Neural crest cell (in vitro differentiated cells): ENCODE data around the gene MLYCD. TPM values are rescaled to one million over a fixed set of nuclear protein-coding genes. Genes with fewer than 3 reads are reported as not detected.

ENCODE experiments used
- DNase-seq: peaks from one replicate; pipeline ENCODE4 v3.0.0; 2021; ENCODE audit warnings: low read depth, mixed read lengths, low spot score
- H3K27ac Mint-ChIP-seq: one replicate; pipeline ENCODE4 v1.8.0; 2021; ENCODE audit warnings: mild to moderate bottlenecking, mixed read lengths; ENCODE audit not compliant: unreplicated experiment
- H3K27me3 Mint-ChIP-seq: 2 replicates; pipeline ENCODE4 v1.8.0; 2021; ENCODE audit warnings: low read depth, mild to moderate bottlenecking, mixed read lengths
- H3K36me3 Mint-ChIP-seq: 2 replicates; pipeline ENCODE4 v1.8.0; 2021; ENCODE audit warnings: low read depth, mild to moderate bottlenecking, mixed read lengths
- H3K4me1 Mint-ChIP-seq: 2 replicates; pipeline ENCODE4 v1.8.0; 2021; ENCODE audit warnings: mixed read lengths
- H3K4me3 Mint-ChIP-seq: one replicate; pipeline ENCODE4 v1.8.0; 2021; ENCODE audit warnings: mild to moderate bottlenecking, mixed read lengths
- H3K9me3 Mint-ChIP-seq: 2 replicates; pipeline ENCODE4 v1.8.0; 2021; ENCODE audit warnings: mixed read lengths
- total RNA-seq: library from RNA; stranded (reverse); gene quantifications from 2 replicates; pipeline ENCODE4 v1.2.1, GENCODE V29; 2021
- TF ChIP-seq, protein P1 (sequence below): fragments of 200-600 bp; sonication (generic); conservative IDR thresholded peaks from 2 replicates; pipeline ENCODE4 v1.5.0; 2021; ENCODE audit warnings: antibody characterized with exemption, mild to moderate bottlenecking

MLYCD gene
- total RNA-seq, 1 donor from 2014 or later: 5.2 TPM

GRCh38 chr16:83930730-83931500 is 32.0 kb downstream of the MLYCD start:
- TF ChIP-seq, protein P1, sequence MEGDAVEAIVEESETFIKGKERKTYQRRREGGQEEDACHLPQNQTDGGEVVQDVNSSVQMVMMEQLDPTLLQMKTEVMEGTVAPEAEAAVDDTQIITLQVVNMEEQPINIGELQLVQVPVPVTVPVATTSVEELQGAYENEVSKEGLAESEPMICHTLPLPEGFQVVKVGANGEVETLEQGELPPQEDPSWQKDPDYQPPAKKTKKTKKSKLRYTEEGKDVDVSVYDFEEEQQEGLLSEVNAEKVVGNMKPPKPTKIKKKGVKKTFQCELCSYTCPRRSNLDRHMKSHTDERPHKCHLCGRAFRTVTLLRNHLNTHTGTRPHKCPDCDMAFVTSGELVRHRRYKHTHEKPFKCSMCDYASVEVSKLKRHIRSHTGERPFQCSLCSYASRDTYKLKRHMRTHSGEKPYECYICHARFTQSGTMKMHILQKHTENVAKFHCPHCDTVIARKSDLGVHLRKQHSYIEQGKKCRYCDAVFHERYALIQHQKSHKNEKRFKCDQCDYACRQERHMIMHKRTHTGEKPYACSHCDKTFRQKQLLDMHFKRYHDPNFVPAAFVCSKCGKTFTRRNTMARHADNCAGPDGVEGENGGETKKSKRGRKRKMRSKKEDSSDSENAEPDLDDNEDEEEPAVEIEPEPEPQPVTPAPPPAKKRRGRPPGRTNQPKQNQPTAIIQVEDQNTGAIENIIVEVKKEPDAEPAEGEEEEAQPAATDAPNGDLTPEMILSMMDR: no peak
- Mint-ChIP-seq H3K27me3 (no peaks in the 10 kb centered on the region), H3K9me3 (no peaks in the 10 kb centered on the region), H3K4me3 (no peak overlapping the region), H3K4me1 (peaks cover 14% of the 10 kb centered on the region), H3K36me3 (no peaks in the 10 kb centered on the region), H3K27ac (no peak overlapping the region)
- no peak for DNase-seq

DNA sequence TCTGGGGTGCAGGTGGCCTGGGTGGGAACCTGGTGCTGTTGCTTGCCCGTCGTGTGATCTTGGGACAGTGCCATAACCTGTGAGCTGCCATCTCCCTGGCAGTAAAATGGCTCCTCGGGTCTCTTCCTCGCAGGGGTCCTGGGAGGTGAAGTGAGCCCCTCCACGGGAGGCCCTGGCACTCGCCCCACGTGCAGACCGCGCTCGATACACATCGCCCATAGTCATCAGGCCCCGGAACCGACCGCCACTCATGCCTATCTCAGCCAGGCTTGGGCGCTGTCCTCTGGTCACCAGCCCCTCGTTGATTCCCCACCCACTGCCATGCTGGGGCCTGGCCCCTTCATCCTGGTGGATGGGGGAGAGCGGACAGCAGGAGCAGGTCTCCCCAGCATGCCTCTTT is 32.6 kb downstream of the MLYCD start:
- Mint-ChIP-seq H3K27ac (peak overlapping the region; percentile 67), H3K36me3 (no peaks in the 10 kb centered on the region), H3K27me3 (no peaks in the 10 kb centered on the region), H3K9me3 (no peaks in the 10 kb centered on the region), H3K4me3 (no peak overlapping the region), H3K4me1 (peaks cover 12% of the 10 kb centered on the region)
- TF ChIP-seq, protein P1: no peak
- no peak for DNase-seq

DNA sequence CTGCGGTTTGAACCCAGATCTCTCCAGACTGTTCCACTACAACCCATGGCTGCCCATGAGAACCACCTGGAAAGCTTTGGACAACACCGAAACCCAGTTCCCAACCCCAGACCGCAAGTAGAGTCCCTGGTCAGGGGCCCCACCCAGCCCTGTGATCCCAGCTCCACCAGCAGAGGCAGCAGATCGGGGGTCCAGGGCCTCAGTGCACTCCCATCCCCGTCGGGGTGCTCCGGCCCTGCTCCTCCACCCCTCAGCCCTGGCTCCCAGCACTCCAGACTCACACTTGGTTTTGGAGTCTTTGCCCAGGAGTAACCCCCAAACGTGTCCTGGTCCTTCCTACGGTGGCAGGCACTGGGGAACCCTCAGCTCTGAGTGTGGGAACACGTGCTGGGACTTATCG is 33.4 kb downstream of the MLYCD start:
- H3K27ac Mint-ChIP-seq: no peak overlapping the region
- DNase-seq: no peak
- no peak overlapping the region for H3K4me3 Mint-ChIP-seq
- no peaks in the 10 kb centered on the region for H3K9me3 Mint-ChIP-seq
- TF ChIP-seq, protein P1: no peak
- no peaks in the 10 kb centered on the region for H3K27me3 Mint-ChIP-seq
- peaks cover 9% of the 10 kb centered on the region for H3K4me1 Mint-ChIP-seq
- peaks cover 3% of the 10 kb centered on the region for H3K36me3 Mint-ChIP-seq

DNA sequence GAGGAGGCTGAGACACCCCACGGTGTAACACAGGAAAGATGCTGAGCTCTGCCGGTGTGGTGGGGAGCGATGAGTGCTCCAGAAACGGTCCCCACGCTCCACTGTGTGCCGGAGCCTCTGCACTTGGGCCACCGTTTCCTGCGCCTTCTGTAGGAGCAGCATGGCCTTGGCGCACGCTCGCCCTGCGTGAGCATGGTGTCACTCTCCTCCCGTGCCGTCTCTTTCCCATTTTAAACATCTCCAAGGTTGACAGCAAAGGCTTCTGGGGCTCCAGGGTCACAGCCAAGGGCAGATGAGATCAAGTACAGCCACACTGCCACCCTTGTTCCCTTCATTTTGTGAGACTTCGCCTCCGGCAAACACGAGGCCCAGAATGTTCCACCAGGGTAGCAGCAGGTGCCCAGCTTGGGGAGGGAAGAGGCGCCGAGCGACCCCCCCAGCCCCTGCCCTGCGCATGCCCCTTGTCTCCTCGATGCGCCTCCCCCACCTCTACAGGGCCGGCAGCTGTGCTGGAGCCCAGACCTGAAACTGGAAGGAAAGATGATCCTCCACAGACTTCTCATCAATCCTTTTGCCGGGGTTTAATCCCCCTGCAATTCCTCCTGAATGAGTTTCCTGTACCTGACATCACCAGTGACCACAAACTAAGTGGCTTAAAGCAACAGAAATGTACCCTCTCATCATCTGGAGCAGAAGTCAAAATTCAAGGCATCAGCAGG is 34.2 kb downstream of the MLYCD start:
- H3K9me3 Mint-ChIP-seq: no peaks in the 10 kb centered on the region
- peaks cover 3% of the 10 kb centered on the region for H3K36me3 Mint-ChIP-seq
- H3K4me3 Mint-ChIP-seq: no peak overlapping the region
- H3K4me1 Mint-ChIP-seq: peaks cover 9% of the 10 kb centered on the region
- H3K27ac Mint-ChIP-seq: no peak overlapping the region
- TF ChIP-seq, protein P1: no peak
- no peak for DNase-seq
- H3K27me3 Mint-ChIP-seq: no peaks in the 10 kb centered on the region

- H3K4me1 Mint-ChIP-seq: peaks cover 10% of the 10 kb centered on the region
- H3K27ac Mint-ChIP-seq: no peak overlapping the region
- DNase-seq: no peak
- H3K36me3 Mint-ChIP-seq: peaks cover 3% of the 10 kb centered on the region
- no peaks in the 10 kb centered on the region for H3K9me3 Mint-ChIP-seq
- TF ChIP-seq, protein P1: no peak
- H3K27me3 Mint-ChIP-seq: no peaks in the 10 kb centered on the region
- no peak overlapping the region for H3K4me3 Mint-ChIP-seq
These were observed 35.2 kb downstream of the MLYCD start for GRCh38 chr16:83933885-83934683.
